Measurements from ENCODE around the gene CNTN5.
"Not testable (repeated sequence)": the region's sequence is repeated elsewhere in the genome, so short reads cannot be mapped to it uniquely, and the experiment has no call there.

The CNTN5 gene

DNA sequence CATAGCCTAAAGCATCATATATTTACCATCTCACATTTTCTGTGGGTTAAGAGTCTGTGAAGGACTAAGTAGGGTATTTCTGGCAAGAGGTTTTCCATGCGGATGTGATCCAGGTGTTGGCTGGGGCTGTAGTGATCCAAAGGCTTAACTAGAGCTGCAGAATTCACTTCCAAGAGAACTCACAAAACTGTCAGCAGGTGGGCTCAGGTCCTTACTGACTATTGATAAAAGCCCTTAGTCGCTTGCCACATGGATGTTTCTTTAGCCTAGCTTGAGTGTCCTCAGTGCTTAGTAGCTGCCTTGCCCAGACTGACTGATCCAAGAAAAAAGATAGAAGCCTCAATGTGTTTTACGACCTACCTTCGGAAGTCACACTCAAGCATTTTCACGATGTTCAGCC lies 250.8 kb downstream of the CNTN5 start:
- no peak for DNase-seq (ENCODE audit: low read depth in 1 of 2, low spot score in 1 of 2)

- no peak for DNase-seq (ENCODE audit: low read depth in 1 of 2, low spot score in 1 of 2)
Observed at GRCh38 chr11:99275521-99275920, 254.8 kb downstream of the CNTN5 start.

DNA sequence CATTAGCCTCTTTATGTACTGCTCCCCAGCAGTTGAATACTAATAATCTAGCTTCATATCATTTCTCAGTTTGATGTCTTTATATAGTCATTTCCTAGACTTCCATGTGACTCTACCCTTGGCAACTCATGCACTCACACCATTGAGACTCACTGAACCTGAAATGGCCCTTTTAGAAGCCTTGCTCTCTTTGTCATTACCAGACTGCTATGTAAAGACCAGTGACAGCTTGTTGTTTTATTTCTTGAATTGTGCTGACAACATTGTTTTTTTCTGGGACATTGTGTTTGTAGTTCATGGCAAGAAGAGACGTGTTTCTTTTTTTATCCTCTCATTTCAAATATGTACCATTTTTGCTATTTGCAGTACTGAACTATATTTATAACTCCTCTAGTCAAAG lies 256.5 kb downstream of the CNTN5 start:
- no peak for DNase-seq (ENCODE audit: low read depth in 1 of 2, low spot score in 1 of 2)

DNA sequence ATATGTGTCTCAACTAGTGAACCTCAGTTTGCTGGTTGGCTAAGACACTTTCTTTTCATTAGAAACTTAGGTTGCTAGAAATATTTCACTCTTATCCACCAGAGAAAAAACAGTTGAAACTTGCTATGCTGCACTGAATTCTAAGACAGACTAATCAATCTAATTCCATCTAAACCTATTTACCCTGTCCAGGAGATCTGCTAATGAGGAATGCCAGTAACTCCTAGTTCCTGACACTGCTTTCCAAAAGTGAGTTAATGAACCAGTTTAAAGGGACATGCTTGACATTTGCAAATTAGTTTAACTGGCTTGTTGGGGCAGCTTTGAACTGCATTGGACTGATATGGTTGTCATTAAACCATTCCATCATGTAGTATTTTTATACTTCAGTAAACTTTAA lies 258.5 kb downstream of the CNTN5 start:
- no peak for DNase-seq (ENCODE audit: low read depth in 1 of 2, low spot score in 1 of 2)

- no peak for DNase-seq (ENCODE audit: low read depth in 1 of 2, low spot score in 1 of 2)
Observed at GRCh38 chr11:99281331-99281730, 260.6 kb downstream of the CNTN5 start.

DNA sequence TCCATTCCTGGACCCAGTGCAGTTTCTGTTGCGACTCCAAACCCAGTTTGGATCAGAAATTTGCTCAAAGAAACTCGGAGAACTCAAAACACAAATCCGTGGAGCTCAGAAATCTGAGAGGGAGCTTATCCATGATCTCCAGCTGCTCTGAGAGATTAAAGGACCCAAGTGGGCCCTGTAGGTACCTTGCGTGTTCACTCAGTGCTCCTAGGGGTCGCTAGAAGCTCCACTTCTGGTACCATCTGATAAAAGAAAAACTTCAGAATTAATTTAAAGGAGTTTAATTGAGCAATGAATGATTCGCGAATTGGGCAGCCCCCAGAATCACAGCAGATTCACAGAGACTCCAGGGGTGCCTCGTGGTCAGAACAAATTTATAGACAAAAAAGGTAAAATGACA lies 277.2 kb downstream of the CNTN5 start:
- DNase-seq (ENCODE audit: low read depth in 1 of 2, low spot score in 1 of 2): not testable (repeated sequence)

DNA sequence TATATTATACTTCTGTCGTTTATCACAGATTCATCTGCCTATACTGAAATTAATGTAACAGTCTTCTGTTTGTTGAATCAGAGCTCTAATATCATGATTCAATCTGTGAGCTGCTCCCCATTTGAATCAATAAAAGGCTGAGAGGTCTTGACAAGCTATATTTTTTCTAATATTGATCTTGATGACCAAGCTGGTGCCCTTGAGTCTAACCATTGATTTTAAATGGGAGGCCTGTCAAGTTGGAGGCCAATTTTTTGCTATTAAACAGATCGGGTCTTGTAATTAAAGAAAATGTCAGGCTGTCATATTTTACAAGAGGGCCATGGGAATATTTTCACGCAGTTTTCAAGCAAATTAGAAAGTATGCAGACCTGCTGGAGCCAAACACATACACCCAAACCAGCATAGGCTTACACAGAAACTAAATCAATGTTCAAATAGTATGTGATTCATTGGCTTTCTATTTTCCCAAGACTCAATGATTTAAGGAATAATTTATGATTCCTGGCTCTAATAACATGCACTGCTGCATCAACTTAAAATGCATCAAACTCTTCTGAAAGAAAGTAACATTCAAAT lies 286.9 kb downstream of the CNTN5 start:
- DNase-seq (ENCODE audit: low read depth in 1 of 2, low spot score in 1 of 2): no peak

DNA sequence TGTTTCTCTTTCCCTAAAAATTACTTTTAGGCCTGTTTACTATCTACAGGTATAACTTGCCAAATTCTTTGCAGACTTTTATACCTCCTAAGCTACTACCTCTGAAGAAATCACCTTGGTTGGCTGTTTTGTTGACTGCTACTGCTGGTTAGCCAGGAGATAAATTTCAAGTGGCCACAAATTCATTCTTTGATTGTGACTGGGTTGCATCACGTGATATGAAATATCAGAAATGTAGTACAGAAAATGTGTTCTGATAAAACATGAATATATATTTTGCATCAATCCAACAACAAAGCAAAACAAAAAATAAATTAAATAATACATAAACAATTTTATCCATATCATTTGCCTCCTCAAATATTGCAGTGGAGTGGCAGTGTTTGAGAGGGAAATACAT lies 291.1 kb downstream of the CNTN5 start:
- DNase-seq (ENCODE audit: low read depth in 1 of 2, low spot score in 1 of 2): no peak

DNA sequence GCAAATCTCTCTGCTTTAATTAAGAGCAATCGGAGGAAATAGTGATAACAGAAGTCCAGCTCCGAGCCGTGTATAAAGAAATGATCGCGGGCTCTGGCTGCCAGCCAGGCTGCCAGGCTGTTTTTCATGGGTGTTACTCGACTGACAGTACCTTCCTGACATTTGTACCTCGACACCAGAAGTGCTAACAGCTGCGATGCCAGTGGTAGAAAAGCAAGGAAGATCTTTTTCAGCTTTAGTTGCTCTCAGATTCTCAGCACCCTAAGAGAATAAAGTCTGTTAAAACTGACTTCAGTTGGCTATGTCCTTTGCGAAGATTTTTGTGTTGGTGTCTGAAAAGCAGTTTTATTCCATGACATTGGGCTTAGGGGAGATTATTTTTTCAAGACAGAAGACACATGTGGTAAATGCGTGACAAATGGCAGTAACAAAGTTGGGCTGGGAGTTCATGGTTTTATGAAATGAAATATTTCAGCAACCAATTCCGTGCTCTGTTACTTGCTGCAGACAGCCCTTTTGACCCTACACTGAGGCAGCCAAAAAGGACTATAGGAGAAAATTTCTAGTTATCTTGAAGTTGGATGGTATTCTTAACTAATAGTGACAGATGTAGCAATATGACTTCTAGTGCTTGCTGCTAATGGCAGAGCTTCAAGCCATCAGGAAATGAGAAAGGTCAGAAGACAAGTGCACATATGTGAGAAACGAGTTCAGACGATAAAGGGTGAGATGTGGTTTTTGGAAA lies 296.2 kb downstream of the CNTN5 start:
- DNase-seq (ENCODE audit: low read depth in 1 of 2, low spot score in 1 of 2): no peak

DNA sequence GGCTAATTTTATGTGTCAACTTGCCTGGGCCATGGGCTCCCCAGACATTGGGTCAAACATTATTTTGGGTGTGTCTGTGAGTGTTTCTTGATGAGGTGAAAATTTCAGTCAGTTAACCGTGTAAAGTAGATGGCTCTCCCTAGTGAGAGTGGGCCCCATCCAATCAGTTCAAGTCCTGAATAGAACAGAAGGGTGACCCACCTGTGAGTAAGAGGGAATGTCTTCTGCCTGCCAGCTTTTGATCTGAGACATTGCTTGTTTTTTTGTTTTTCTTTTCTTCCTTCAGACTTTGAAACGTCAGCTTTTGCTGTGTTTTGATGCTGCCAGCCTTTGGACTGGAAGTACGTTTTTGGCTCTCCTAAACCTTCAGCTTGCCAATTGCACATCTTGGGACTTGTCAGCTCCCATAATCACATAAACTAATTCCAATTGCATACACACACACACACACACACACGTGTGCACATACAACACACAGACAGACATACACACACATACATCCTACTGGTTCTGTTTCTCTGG lies 300.1 kb downstream of the CNTN5 start:
- DNase-seq (ENCODE audit: low read depth in 1 of 2, low spot score in 1 of 2): no peak

DNA sequence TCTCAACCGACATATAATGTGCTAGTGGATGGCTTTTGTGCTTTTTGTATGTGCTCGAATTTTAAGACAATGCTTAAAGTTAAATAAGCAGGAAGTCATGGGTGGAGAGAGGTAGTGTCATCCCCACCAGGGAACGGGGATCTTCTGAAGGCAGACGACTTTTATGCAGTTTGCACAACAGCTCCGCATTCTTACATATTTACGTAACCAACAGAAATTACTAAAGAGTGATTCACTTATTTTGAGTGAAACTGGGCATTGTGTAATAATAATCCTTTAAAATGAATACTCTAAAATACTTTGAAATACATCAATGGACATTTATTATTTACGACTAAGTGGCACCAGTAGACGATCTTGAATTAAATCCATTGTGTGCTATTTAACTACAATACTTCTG lies 305.1 kb downstream of the CNTN5 start:
- no peak for DNase-seq (ENCODE audit: low read depth in 1 of 2, low spot score in 1 of 2)

- no peak for DNase-seq (ENCODE audit: low read depth in 1 of 2, low spot score in 1 of 2)
Observed at GRCh38 chr11:99327066-99327465, 306.3 kb downstream of the CNTN5 start.

- no peak for DNase-seq (ENCODE audit: low read depth in 1 of 2, low spot score in 1 of 2)
Observed at GRCh38 chr11:99327527-99327926, 306.8 kb downstream of the CNTN5 start.

GRCh38 chr11:99333621-99334020 lies 312.9 kb downstream of the CNTN5 start:
- no peak for DNase-seq (ENCODE audit: low read depth in 1 of 2, low spot score in 1 of 2)

DNA sequence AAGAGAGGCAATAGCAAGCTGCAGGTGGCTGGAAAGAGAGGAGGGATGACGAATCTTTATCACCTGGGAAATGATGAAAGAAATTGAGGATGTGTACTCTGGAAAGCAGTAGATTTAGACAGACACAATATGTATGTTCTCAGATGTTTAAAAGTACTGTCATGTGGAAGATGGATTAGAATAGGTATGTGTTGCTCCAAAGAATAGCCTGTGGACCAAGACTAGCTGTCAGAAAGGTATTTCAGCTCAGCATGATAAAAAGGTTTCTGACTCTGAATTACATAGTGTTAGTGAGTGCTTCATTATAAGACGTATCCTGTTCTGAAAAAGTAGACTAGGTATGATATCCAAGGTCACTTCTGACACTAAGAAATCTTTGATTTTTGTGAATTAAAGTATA lies 322.4 kb downstream of the CNTN5 start:
- DNase-seq (ENCODE audit: low read depth in 1 of 2, low spot score in 1 of 2): no peak

DNA sequence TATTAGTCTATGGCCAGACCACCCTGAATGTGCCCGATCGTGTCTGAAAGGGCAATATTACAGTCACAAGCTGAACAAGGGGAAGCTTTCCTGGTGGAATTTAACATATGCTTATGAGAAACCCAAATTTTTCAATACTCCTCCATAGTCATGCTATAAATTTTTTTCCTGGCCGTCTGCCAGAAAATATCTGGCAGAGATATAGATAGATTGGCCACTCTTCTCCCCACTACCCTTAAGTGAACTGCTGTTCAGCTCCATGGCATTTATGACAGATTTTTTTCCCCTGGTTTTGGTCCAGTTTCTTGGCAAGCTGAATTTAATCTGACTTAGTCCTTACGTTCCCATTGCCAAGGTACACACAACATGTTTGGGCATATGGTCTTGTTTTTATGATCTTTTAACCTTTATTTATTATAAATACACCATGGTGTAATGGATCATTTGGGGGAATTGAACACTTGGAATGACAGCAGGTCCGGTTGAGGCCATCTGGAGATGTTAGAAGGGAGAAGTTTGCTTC lies 328.5 kb downstream of the CNTN5 start:
- DNase-seq (ENCODE audit: low read depth in 1 of 2, low spot score in 1 of 2): no peak

DNA sequence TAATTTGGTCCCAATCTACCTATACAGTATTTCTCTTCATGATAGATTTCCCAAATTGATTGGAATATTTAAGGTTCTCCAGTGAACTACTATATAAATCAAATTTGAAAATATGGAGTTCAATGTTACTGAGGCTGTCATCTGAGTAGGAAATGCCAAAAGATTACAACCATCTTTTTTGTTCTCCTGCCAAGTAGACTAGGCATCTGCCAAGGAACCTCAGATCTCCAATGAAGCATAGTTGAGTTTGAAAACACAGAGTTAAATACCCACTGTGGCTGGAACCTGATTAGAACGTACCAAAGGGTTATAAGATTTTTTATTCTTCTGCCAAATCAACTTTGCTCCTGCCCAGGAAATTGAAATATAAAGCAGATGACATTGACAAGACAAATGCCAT lies 330.9 kb downstream of the CNTN5 start:
- no peak for DNase-seq (ENCODE audit: low read depth in 1 of 2, low spot score in 1 of 2)

GRCh38 chr11:99352642-99353041 lies 331.9 kb downstream of the CNTN5 start:
- DNase-seq (ENCODE audit: low read depth in 1 of 2, low spot score in 1 of 2): no peak

GRCh38 chr11:99366546-99366945 lies 345.8 kb downstream of the CNTN5 start:
- DNase-seq (ENCODE audit: low read depth in 1 of 2, low spot score in 1 of 2): no peak

DNA sequence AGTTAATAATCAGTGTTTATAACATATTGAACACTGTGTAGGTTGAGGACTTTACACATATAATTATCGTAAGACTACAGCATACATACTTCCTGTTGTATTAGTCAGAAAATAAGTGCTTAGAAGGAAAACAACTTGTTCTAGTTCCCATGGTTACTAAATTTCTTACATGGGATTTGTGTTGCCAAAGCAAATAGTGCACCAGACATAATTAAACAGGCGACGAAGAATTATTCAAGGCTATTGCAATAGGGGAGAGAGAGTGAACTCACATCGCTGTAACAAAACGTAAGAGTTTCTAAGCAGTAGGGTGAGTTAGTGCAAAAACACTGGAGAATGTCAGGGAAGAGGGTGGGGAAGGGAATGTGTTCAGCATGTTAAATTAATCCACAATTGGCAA lies 347.8 kb downstream of the CNTN5 start:
- DNase-seq (ENCODE audit: low read depth in 1 of 2, low spot score in 1 of 2): no peak

DNA sequence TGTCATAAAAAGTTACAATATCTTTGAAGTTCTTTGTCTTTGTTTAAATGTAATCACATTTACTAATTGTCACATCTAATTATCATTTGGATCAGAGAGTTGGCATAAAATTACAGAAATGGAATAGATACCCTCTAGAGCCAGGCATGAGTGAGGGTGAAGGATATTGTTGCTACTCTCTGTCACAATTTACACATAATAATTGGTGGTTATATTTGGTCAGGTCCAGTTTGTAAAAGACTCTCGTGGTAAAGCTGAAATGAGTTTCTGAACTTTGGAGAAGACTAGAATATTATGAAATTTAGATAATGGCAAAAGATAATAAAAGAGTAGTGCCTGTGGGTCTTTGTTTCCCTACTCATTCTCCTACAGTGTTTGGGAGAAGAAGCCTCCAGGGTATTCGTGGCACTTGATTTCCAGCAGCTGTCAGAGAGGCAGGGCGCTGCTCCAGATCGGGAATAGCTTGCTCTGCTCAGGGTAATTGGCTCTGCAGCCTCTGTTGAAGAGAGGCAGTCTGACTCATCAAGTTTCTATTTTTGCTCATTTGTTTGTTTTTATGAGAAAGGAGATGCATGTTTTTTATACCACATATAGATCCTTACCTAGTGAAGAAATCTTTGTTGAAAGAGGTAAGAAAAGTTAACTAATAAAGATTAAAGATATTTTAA lies 349.9 kb downstream of the CNTN5 start:
- DNase-seq (ENCODE audit: low read depth in 1 of 2, low spot score in 1 of 2): no peak

- no peak for DNase-seq (ENCODE audit: low read depth in 1 of 2, low spot score in 1 of 2)
Observed at GRCh38 chr11:99371257-99371656, 350.5 kb downstream of the CNTN5 start.
